Activated CD8-positive, alpha-beta T cell treated with anti-CD3 and anti-CD28 coated beads for 36 hours (primary cell): ENCODE measurements around the gene RNPEP. TPM values are rescaled to one million over a fixed set of nuclear protein-coding genes. Genes with fewer than 3 reads are reported as not detected.
"Not testable (repeated sequence)": the region's sequence is repeated elsewhere in the genome, so short reads cannot be mapped to it uniquely, and the experiment has no call there.

Experiments
- ATAC-seq: fragments of 200-7000 bp; cut with Tn5 transposase; one replicate; pipeline ENCODE4 v1.10.0; 2021; ENCODE audit warnings: mild to moderate bottlenecking, moderate library complexity
- CTCF ChIA-PET: fragments of 350-600 bp; sonication (Branson Sonifier 250); formaldehyde crosslinking; loops from one replicate; lab custom pipeline; 2021; ENCODE audit warnings: antibody characterized with exemption; lab: Charles Lee
- POLR2A ChIA-PET: fragments of 350-600 bp; sonication (Branson Sonifier 250); formaldehyde crosslinking; loops from one replicate; lab custom pipeline; 2021; ENCODE audit warnings: antibody characterized with exemption; lab: Charles Lee
- DNase-seq: peaks from one replicate; pipeline ENCODE4 v3.0.0-alpha.2; 2020
- H3K27ac Mint-ChIP-seq: one replicate; pipeline ENCODE4 v1.8.0; 2021; ENCODE audit warnings: mild to moderate bottlenecking, mixed read lengths
- H3K27me3 Mint-ChIP-seq: one replicate; pipeline ENCODE4 v1.8.0; 2021; ENCODE audit warnings: mixed read lengths
- H3K36me3 Mint-ChIP-seq: one replicate; pipeline ENCODE4 v1.8.0; 2021; ENCODE audit warnings: low read depth, mixed read lengths
- H3K4me1 Mint-ChIP-seq: one replicate; pipeline ENCODE4 v1.8.0; 2021; ENCODE audit warnings: low read depth, mixed read lengths
- H3K4me3 Mint-ChIP-seq: one replicate; pipeline ENCODE4 v1.8.0; 2021; ENCODE audit warnings: mild to moderate bottlenecking, moderate library complexity, mixed read lengths
- H3K9me3 Mint-ChIP-seq: one replicate; pipeline ENCODE4 v1.8.0; 2021; ENCODE audit warnings: mixed read lengths
- intact Hi-C: fragments of 100-400 bp; cut with micrococcal nuclease; formaldehyde crosslinking; loops from one replicate; pipeline ENCODE4 v1.10.0; 2022
- total RNA-seq, 2 experiments: library from RNA; stranded (reverse); gene quantifications; one replicate each; pipeline ENCODE4 v1.2.3, GENCODE V29; 2021
- TF ChIP-seq, protein P1 (sequence below): fragments of 200-600 bp; IDR thresholded peaks from one replicate; pipeline ENCODE4 v1.8.0; 2022; ENCODE audit warnings: antibody characterized with exemption, mild to moderate bottlenecking

The RNPEP gene
- total RNA-seq, 2 experiments from 2014 or later = 37.8 to 39.5 TPM

DNA sequence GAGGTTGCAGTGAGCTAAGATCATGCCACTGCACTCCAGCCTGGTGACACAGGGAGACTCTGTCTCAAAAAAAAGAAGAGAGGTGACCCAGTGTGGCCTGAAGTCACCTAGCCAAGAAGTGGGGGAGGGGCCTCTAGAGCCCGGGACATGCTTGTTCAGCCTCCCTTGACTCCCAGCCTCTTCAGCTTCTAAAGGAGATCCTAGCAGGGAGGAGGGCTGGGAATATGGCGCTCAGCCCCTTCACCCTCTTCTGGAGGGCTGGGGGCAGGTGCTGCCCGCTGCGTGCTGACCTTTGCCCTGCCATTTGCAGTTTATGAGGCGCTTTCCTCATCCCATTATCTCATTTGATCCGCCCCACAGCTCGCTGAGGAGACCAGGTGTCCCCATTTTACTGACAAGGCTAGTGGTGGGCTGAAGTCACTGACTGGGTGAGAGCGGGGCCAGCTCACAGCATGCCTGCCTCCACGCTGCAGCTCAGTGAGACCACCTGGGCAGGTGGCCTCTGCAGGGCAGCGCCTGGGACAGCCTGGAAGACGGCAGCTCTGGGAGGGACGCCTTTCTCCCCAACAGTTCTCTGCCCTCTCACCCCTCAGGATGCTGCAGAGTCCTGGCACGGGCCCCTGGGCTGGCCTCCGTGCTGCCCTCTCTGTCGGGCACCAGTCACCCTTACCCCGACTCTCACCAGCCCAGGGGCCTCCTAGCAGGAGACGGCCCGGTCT lies 35.5 kb downstream of the RNPEP start:
- ATAC-seq (no peak), DNase-seq (no peak)
- no peak overlapping the region for H3K4me3 Mint-ChIP-seq
- H3K27me3 Mint-ChIP-seq = peaks cover 6% of the 10 kb centered on the region
- intact Hi-C loops = no loop called here
- no peaks in the 10 kb centered on the region for H3K4me1 Mint-ChIP-seq
- no peak overlapping the region for H3K27ac Mint-ChIP-seq
- CTCF ChIA-PET = interaction anchor here (1.1 to 1.3 kb wide), 2 partner anchors 9 to 17 kb away, joined by 3 read pairs; no protein-coding TSS in a partner anchor
- H3K9me3 Mint-ChIP-seq = no peaks in the 10 kb centered on the region
- POLR2A ChIA-PET = interaction anchor here (0.8 kb wide), 1 partner anchor 13 kb away, joined by 3 read pairs; no protein-coding TSS in a partner anchor
- TF ChIP-seq, protein P1, sequence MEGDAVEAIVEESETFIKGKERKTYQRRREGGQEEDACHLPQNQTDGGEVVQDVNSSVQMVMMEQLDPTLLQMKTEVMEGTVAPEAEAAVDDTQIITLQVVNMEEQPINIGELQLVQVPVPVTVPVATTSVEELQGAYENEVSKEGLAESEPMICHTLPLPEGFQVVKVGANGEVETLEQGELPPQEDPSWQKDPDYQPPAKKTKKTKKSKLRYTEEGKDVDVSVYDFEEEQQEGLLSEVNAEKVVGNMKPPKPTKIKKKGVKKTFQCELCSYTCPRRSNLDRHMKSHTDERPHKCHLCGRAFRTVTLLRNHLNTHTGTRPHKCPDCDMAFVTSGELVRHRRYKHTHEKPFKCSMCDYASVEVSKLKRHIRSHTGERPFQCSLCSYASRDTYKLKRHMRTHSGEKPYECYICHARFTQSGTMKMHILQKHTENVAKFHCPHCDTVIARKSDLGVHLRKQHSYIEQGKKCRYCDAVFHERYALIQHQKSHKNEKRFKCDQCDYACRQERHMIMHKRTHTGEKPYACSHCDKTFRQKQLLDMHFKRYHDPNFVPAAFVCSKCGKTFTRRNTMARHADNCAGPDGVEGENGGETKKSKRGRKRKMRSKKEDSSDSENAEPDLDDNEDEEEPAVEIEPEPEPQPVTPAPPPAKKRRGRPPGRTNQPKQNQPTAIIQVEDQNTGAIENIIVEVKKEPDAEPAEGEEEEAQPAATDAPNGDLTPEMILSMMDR = no peak
- H3K36me3 Mint-ChIP-seq = no peaks in the 10 kb centered on the region

DNA sequence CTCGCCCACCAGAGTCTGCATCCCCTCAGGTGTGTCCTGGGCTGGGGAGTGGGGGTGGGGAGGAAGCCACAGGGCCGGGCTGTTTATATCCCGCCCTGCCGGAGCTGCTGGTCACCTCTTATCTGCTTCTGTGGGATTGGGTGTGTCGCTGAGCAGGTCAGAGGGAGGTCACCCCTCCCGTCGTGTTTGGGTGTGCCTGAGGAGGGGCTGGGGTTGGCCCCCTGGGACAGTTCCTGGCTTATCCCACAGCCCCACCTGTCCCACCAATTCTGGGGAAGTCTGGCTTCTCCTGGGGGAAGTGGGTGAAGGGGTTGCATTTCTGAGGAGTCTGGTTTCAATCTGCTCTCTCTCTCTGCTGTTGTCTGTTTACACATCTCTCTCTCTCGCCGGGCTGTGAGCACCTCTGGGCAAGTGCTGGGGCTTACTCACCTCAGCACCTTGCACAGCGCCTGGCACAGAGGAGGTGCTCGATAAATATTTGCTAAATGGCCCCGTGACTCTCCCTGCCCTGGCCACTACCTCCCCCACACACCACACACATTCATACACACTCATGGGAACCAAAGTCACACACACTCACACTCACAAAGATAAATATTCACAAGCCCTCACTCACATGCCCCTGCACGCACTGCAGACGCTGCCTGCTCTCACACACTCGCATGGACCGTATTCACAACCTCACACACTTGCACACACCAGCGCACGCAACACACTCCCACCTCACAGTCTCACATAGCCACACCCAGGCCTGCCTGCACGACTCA lies 36.2 kb downstream of the RNPEP start:
- ChIA-PET POLR2A (no interaction called here), CTCF (interaction anchor here (1.1 kb wide), 1 partner anchor 9 kb away, joined by 3 read pairs; no protein-coding TSS in a partner anchor)
- H3K36me3 Mint-ChIP-seq = no peaks in the 10 kb centered on the region
- peaks cover 7% of the 10 kb centered on the region for H3K27me3 Mint-ChIP-seq
- no peaks in the 10 kb centered on the region for H3K9me3 Mint-ChIP-seq
- no peak overlapping the region for H3K4me3 Mint-ChIP-seq
- ATAC-seq (no peak), DNase-seq (no peak)
- H3K4me1 Mint-ChIP-seq = no peaks in the 10 kb centered on the region
- TF ChIP-seq, protein P1 = no peak
- H3K27ac Mint-ChIP-seq = no peak overlapping the region
- intact Hi-C loops = no loop called here

DNA sequence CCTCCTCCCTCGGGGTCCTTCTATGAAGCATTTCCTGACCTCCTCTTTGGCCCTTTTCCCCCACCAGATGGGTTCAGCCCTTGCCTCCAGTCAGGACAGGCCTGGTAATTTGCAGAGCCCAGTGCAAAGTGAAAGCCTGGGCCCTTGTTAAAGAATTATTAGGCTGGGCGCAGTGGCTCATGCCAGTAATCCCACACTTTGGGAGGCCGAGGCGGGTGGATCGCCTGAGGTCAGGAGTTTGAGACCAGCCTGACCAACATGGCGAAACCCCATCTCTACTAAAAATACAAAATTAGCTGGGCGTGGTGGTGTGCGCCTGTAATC lies 36.7 kb downstream of the RNPEP start:
- ATAC-seq, POLR2A ChIA-PET, H3K36me3 Mint-ChIP-seq: not testable (repeated sequence)

DNA sequence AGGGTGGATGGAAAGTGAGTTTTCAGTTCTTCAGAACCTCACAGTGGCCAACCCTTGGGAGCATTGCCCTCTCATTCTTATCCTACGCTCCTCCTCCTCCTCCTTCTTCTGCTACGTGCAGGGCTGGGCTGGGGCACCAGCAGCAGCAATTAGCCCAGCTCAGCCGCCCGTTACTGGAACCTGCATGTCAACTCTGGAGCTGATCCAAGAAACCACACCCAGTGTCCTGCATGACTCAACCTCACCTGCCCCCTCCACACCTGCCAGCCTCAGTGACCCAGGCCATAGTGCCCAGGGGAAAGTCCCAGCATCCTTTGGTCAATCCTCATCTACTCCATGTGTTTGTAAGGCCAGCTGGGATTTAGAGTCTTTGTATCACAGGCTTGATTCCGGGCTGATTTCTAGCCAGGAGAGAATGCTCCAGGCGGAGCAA lies 40.6 kb downstream of the RNPEP start:
- H3K4me3 Mint-ChIP-seq = no peak overlapping the region
- intact Hi-C loops = no loop called here
- no peaks in the 10 kb centered on the region for H3K36me3 Mint-ChIP-seq
- no peak overlapping the region for H3K27ac Mint-ChIP-seq
- ChIA-PET CTCF (interaction anchor here (2.0 kb wide), 1 partner anchor 13 kb away, joined by 6 read pairs; the partner anchor contains the start of gene ELF3), POLR2A (interaction anchor here (0.6 kb wide), 1 partner anchor 312 kb away, joined by 3 read pairs; no protein-coding TSS in a partner anchor)
- ATAC-seq = no peak
- H3K4me1 Mint-ChIP-seq = no peaks in the 10 kb centered on the region
- TF ChIP-seq, protein P1 = no peak
- peaks cover 7% of the 10 kb centered on the region for H3K27me3 Mint-ChIP-seq
- no peak for DNase-seq
- H3K9me3 Mint-ChIP-seq = no peaks in the 10 kb centered on the region

More for the DNA sequence above, 36.7 kb downstream of the RNPEP start:
- CTCF ChIA-PET = interaction anchor here (1.2 kb wide), 1 partner anchor 9 kb away, joined by 4 read pairs; the partner anchor contains the start of gene ELF3
- intact Hi-C loops, H3K27me3 Mint-ChIP-seq, DNase-seq, H3K9me3 Mint-ChIP-seq, H3K4me1 Mint-ChIP-seq, H3K27ac Mint-ChIP-seq, H3K4me3 Mint-ChIP-seq: not testable (repeated sequence)

DNA sequence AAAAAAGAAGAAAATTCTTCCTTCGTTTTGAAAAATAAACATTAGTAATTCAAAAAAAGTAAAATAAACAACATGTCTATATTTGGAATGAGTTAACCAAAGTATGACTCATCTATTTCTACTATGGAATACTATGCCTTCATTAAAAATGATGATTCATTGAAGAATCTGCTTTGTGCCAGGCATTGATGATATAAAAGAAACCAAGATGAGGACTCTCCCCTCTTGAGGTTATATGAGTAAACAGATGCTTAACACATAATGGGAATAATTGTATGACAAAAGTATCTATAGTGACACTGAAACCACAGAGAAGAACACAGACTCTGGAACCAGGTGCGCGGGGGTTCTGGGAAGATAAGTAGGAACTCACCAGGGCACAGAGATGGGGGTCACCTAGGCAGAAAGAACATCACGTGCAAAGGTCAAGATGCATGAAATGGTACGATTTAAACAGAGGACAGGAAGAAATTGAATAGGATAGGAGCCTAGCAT lies 46.8 kb downstream of the RNPEP start:
- DNase-seq = no peak
- TF ChIP-seq, protein P1 = no peak
- ChIA-PET CTCF (no interaction called here), POLR2A (no interaction called here)
- Mint-ChIP-seq H3K4me3 (no peak overlapping the region), H3K36me3 (no peaks in the 10 kb centered on the region), H3K27ac (no peak overlapping the region), H3K27me3 (no peaks in the 10 kb centered on the region), H3K9me3 (no peaks in the 10 kb centered on the region), H3K4me1 (no peaks in the 10 kb centered on the region)
- intact Hi-C loops = no loop called here
- no peak for ATAC-seq
